ENCODE results near the gene KIAA0513.
A peak's percentile ranks its signal among the peaks of the same experiment; 100 is the strongest.
"Not testable (repeated sequence)": the region's sequence is repeated elsewhere in the genome, so short reads cannot be mapped to it uniquely, and the experiment has no call there.

KIAA0513 gene

DNA sequence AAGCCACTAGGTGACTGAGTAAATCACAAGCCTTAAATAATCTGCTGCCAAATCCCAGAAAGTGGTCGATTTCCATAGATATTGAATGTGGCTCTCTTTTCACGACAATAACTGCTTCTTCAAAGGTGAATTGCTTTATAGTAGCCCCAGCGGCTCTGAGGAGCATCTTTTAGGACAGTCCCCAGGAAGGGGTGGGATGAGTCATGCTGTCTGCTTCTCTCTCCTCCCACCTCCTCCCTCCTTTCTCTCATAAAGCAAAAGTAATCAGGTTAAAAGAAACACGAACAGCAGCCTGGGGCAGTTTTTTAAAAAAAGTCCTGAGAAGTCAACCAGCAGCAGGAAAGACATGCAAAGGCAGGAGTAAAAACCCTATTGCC lies 1.8 kb downstream of the KIAA0513 start:
- peak; percentile 51 for DNase-seq (ENCODE audit: low spot score)

- no peak for DNase-seq (ENCODE audit: low spot score)
These were observed 2.4 kb downstream of the KIAA0513 start for GRCh38 chr16:85029981-85030401.

DNA sequence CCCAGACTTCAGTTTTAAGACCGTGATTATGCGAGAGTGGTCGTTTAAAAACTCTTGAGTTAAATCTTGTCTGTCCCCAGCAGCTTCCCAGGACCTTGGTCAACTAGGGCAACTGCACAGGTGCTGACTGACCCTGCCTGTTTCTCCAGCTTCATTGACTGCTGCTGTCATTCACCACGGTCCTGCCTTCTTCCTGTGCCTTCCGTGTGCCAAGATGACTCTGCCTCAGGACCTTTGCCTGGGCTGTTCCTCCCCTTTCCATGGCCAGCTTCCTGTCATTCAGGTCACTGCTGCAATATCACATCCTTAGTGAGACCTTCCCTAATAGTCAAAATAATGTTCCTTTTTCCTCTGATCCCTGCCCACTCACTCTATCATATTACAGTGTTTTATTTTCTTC lies 3.9 kb downstream of the KIAA0513 start:
- no peak for DNase-seq (ENCODE audit: low spot score)

GRCh38 chr16:85032187-85032586 lies 4.6 kb downstream of the KIAA0513 start:
- DNase-seq (ENCODE audit: low spot score): not testable (repeated sequence)

- DNase-seq (ENCODE audit: low spot score): no peak
These were observed 5.6 kb downstream of the KIAA0513 start for GRCh38 chr16:85033171-85033570.

GRCh38 chr16:85034591-85035433 lies 7.2 kb downstream of the KIAA0513 start:
- no peak for DNase-seq (ENCODE audit: low spot score)

GRCh38 chr16:85036236-85037049 lies 8.8 kb downstream of the KIAA0513 start:
- DNase-seq (ENCODE audit: low spot score): no peak

DNA sequence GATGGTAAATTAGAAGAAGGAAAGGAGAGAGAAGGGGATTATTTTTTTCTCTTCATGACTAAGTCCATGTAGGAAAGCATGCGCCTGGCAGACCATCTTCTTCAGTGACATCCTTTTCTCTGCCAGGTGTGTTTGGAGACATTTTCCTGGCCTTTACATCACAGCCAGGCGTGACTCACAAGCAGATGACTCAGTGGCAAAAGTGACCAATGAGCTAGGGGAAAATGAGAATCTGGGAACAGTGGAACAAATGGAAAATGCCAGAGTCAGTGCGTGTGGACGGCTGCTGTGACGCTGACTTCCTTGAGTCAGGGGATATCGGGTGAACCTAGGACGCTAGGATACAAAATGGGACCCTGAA lies 9.4 kb downstream of the KIAA0513 start:
- DNase-seq (ENCODE audit: low spot score): peak; percentile 26

DNA sequence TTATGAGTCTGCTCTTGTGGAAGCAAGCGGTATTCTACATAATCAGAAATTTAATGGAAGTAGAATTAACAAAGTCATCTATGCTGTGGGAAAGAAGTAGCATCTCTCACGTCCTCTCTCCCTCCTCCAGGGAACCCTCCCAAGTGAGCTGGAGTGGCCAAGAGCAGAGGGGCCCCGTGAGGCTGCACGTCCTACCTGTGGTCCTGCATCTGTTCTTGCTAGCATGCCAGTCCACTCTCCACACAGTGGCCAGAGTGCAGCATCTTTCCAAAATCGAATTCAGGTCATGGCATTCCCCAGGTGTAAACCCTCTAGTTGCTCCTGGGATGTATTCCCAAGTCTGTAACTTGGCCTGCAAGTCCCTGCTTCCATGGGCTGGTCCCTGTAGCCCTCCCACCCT lies 10.1 kb downstream of the KIAA0513 start:
- DNase-seq (ENCODE audit: low spot score): no peak

DNA sequence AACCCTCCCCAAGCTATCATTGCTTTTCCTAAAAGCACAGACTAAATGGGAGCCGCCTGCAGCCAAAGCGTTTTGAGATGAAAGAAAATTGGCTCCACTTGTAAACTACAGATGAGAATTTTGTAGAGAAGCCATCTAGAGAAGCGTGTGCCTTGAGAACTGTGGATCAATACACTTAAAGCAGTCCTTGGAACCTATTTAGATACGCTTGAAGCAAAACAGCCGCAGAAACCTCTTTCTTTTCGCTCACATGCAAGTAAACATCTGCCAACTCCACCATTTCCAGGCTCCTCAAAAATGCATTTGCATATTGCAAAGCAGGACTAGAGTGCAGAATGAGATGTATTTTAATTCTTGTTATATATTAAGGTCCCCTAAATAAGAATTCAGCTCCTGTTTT lies 13.1 kb downstream of the KIAA0513 start:
- no peak for DNase-seq (ENCODE audit: low spot score)

DNA sequence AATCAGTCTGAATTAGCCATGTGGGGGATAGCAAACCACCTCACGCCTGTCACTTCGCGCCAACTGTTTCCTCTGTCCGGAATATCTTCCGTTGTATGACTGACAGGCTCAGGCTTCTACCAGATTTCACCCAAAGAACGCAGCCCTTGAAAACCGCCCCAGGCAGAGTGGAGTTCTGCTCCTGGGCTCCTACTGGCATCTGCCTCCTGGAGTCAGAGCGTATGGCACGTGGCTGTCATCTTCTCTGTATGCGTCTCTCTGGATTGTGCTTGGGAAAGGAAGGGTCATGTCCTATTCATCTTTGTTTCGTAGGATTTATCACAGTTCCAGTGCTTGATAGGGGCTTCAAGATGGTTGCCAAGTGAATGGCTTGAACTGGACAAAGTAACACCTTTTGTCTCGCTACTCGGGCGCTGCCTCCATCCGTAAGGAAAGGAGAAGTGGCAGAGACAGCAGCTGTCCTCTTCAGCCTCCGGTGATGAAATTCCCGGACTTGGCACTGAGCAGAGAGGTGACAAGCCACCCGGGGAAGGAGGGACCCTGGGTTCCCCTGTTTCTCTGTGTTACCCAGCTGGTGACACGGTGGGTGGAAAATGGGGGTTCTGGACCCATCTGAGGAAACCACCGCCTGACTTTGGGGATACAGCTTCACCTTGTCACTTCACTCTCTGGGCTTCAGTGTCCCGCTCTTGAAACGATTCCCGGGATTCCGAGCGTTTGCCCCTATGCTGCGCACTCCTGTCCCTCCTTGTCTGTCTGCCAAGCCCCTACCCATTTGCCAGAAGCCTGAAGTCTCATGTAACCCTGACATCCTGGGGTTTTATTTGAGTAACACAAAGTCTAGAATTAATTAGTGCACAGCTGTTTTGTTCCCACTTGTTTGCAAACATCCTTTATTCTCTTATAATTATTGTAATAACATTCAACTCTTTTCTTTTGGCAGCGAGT lies 13.9 kb downstream of the KIAA0513 start:
- no peak for DNase-seq (ENCODE audit: low spot score)

DNA sequence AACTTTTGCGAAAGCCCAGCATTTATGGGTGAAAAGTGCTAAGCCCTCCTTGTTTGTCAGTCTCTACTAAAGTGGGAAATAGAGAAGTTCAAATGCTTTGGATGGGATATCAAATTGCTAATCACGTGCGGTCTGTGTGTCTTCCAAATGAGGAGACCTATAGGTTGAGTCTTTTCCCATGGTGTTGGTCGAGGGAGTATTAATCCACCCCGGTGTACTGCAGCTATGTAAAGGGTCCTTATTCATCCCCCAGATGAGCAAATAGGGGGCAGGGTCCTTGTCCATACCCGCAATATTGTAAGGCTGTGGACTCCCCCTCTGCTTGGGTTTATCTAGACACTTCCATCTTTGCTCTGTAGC lies 14.6 kb downstream of the KIAA0513 start:
- DNase-seq (ENCODE audit: low spot score): no peak

DNA sequence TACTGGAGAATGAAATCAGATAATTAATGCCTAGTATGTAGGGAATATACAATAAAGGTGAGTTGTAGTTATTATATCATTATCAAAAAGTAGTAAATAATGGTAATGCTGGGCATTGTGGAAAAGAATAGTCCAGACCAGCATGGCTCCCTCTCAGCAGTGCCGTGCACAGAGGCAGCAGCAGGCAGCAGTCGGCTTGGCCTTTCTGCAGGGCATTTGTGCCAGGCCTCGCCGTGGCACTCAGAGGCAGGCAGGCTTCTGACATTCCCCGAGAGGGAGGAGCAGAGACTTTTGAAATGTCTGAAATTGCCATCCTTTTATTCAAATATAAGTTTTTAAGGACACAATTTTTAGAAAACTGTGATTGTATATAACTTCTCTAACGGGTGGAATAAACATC lies 15.0 kb downstream of the KIAA0513 start:
- DNase-seq (ENCODE audit: low spot score): no peak

DNA sequence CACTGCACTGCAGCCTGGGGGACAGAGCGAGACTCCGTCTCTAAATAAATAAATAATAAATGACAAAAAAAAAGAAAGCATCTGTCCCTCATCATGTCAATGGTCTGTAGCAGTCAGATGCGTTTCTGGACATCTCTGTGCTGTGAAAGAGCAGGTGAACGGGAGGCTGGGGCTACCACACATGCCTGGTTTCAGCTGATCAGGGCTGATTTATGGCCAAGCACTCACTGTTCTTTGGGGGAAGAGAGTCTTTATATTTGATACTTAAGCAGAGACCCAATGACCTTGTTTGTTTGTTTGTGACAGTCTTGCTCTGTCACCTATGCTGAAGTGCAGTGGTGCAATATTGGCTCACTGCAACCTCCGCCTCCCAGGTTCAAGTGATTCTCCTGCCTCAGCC lies 17.5 kb downstream of the KIAA0513 start:
- DNase-seq (ENCODE audit: low spot score): no peak

DNA sequence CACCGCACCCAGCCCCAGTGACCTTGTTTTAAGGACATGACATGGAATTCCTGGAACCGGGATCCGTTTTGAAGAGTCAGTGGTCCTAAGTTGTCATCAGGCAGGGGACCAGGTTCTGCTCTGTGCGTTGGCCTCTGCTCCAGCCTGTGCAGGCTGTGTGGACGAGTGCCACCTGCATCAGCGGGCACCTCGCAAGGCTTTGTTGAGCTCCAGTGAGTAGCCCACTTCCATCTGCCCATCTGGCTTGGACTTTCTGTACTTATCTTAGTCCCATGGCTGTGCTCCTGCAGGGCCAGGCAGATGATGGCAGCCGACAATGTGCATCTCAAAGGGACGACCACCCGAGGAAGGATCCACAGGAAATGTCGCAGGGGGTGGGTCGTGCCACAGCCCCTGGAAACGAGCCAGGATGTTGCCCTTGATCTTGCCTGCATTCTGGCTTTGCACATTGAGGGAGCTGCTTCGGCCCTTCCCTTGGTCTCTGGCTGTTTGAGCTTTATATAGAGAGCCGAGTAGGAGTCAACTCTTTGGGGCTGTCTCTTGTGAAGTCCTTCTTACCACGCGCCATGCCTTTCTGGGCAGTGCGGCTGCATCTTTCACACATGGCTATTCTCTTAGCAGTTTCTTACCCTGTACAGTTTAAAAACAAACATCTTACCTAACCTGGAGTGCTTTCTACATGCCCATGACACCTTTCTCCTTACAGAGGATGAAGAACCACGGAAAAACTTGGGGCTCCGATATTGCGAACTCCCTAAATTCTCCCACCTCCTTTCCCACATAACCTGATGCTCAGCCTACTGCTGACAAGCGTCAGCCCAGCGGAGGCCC lies 18.3 kb downstream of the KIAA0513 start:
- DNase-seq (ENCODE audit: low spot score): no peak

- DNase-seq (ENCODE audit: low spot score): no peak
These were observed 18.9 kb downstream of the KIAA0513 start for GRCh38 chr16:85046472-85046916.

- no peak for DNase-seq (ENCODE audit: low spot score)
These were observed 19.6 kb downstream of the KIAA0513 start for GRCh38 chr16:85046931-85047866.

GRCh38 chr16:85047867-85048455 lies 20.4 kb downstream of the KIAA0513 start:
- DNase-seq (ENCODE audit: low spot score): no peak

DNA sequence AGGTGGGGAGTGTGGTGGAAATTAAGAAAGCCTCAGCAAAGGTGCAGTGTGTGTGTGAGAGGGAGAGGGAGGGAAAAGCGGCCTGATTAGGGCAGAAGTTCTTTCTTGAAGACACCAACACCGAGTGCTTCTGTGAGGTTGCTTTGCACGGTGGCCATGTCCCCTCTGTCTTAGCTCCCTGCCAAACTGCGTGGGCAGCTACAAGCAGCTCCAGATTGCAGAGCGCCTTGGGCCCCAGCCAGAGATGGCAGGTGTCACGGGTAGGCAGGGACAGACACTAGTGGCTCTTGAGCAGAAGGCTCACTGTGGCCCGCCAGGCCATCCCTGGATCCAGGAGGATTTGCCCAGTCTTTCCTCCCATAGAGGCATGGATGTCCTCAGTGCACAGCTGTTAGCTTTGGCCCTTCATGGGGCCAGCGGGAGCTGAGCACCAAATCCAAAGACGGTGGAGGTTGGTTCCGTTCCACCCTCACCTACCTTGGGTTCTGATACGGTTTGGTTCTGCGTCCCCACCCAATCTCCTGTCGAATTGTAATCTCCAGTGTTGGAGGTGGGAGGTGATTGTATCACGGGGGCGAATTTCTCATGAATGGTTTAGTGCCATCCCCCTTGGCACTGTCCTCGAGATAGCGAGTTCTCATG lies 21.4 kb downstream of the KIAA0513 start:
- DNase-seq (ENCODE audit: low spot score): no peak

All from AG20443 (cell line).